ENCODE results near the gene SEPTIN5.

SEPTIN5 gene

DNA sequence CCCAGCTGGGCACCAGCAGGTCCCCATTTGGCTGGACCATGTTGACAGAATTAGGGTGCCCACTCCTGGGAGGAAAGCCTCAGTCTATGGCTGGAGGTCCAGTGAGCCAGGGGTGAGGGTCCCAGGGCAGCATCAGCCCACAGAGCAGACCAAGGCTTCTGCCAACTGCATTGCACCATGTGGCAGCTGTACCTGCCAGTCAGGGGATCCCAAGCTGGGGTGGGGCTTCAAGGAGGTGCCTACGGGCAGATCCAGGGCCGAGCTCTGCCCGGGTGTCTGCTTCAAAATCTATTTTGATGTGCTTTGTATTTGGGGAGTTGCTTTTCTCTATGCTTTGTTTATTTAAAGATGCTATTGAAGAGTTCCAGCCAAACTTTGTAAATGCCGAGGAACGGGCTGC, 19.5 kb downstream of the SEPTIN5 start:
- DNase-seq (ENCODE audit: low read depth), result no peak

- no peak for DNase-seq (ENCODE audit: low read depth)
Measured at GRCh38 chr22:19734163-19734562, 19.9 kb downstream of the SEPTIN5 start.

GRCh38 chr22:19734837-19735382, 20.6 kb downstream of the SEPTIN5 start:
- DNase-seq (ENCODE audit: low read depth), result no peak

DNA sequence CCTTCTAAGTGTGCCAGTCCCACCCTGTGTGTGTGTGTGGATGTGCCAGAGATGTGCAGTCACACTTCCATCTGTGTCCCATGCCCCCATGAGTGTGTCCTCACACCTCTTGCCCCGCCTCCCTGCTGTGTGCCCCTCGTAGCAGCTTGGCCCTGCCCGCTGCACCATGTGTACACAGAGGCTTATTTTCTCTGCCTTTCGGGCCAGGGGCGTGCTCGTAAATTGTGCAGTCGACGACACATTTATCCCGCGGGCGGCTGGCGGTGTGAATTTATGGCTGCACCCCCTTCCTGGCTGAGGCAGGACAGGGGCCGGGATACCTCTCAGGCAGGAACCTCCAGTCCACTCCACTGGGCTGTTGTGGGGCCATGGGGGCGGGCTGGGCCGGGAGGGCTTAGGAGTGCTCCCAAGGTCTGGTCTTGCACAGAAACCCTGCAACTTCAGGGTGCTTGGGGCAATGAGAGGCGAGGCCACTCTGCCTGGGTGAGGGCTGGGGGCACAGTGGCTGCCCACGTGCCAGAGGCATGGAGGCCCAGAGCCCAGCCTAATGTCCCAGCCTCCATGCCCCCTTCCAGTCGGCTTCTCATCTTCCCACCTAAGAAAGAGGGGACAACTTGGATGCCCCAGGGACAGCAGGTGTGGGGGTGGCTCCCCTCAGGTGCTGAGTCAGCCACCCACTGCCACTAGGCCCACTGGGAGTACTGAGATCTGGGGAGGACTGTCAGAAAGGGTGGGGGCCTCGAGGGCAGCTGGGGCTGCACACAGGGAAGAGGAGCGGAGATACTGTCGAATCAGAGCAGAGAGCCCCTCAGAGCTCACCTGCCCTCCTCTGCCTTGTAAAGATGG, 21.6 kb downstream of the SEPTIN5 start:
- no peak for DNase-seq (ENCODE audit: low read depth)

GRCh38 chr22:19737846-19738663, 23.8 kb downstream of the SEPTIN5 start:
- DNase-seq (ENCODE audit: low read depth), result no peak

- DNase-seq (ENCODE audit: low read depth), result no peak
Measured at GRCh38 chr22:19738664-19739447, 24.6 kb downstream of the SEPTIN5 start.

DNA sequence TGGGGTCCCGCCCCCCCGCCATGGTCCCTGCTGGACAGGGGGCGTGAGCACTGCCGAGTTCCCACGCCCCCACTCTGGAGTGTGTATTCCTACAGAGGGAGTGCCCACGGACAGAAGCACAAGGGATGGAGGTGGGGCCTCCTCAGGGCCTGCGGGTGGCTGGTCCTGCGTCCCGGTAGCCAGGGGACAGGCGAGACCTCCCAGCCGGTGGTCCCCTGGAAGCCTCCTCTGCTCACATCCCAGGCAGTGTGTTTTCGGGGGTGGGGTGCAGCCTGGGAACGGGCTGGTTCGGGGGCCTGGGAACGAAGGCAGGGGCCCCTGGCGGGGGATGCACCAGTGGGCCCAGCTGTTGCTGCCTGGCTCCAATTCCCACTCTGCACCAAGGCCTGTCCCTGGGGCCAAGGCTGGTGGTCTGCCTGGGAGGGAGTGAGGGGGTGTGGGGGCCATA, 25.2 kb downstream of the SEPTIN5 start:
- no peak for DNase-seq (ENCODE audit: low read depth)

- no peak for DNase-seq (ENCODE audit: low read depth)
Measured at GRCh38 chr22:19739911-19740449, 25.7 kb downstream of the SEPTIN5 start.

DNA sequence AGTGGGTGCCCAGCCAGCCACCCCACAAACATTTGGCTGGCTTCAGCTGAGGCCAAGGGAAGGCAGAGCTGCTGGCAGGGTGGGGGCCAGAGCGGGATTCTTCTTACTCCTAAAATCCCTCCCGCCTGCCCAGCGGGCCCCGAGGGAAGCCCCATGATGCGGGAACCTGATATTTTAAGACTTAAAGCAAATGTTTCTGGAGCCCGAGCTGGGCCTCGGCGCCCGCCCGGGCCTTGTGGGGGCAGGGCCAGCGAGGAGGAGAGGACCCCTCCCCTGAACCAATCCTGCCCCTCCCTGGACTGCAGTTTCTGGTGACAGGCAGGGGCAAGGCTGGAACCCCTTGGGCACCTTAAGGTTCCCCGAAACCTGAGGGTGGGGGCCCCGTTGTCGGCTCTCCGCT, 26.3 kb downstream of the SEPTIN5 start:
- no peak for DNase-seq (ENCODE audit: low read depth)

GRCh38 chr22:19741053-19741452, 26.8 kb downstream of the SEPTIN5 start:
- no peak for DNase-seq (ENCODE audit: low read depth)

DNA sequence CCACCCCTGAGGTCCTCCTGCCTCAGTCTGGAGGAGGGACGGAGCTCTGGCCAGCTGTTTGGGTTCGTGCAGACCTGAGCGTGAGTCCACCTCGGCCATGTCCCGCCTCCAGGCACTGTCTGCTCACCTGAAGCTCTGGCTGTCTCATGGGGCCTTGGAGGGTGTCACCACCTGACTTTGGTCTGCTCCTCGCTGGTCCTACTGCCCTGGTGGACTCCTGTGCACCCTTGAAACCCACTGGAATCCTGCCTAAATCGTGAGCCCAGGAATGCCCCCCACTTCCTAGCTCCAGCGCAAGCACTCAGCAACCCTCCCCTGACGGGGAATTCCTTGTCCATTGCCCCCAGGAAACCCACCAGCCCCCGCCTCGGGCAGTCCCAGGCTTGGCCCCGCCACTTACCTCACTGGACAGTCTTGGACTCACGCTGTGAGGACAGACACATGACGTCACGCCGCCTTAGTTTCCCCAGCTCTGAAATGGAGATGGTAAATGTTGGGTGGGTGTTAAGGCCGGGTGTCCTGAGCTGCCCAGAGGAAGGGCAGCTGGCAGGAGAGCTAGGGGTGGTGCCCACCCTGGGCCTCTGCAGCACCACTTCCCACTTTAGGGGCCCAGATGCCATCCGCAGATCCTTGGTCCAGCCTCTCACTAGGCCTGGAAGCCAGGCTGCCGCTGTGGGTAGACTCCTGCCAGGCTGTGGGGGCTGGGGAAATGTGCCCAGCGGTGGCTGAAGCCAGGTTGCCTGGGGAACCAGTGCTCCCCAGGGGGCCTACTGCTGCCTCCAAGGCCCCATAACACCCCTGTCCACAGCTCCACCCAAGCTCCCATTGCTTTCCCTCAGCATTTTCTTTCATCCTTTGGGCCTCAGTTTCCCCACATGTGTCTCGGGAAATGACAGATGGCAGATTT, 28.1 kb downstream of the SEPTIN5 start:
- DNase-seq (ENCODE audit: low read depth), result no peak

GRCh38 chr22:19743081-19743480, 28.8 kb downstream of the SEPTIN5 start:
- DNase-seq (ENCODE audit: low read depth), result no peak

GRCh38 chr22:19743651-19744050, 29.3 kb downstream of the SEPTIN5 start:
- no peak for DNase-seq (ENCODE audit: low read depth)

DNA sequence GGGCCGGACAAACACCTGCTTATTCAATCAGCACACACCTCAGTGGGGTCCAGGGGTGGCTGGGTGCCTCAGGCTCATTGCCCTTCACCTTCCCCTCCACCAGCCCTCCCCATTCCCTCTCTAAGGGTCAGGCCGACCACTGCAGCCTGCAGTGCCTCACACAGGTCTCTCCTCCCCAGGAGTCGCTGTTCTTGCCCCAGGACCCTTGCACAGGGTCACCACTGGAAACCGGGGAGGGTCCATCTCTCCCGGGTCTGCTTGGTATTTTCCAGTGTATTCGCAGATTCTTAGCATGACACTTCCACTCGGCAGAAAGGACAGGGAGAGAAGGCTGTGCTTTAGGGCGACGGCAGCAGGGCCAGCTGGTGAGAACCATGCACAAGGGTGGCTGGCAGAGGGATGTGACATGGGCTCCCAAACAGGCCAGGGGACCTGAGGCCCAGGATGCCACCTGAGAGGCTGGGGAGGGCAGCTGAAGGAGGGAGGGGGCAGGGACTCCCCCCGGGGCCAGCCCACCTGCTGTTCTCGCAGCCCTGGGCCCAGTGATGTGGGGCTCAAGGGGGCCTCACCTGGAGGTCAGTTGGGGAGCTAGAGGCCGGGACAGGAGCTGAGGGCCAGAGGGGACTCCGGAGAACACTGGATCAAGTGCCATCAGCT, 30.2 kb downstream of the SEPTIN5 start:
- no peak for DNase-seq (ENCODE audit: low read depth)

DNA sequence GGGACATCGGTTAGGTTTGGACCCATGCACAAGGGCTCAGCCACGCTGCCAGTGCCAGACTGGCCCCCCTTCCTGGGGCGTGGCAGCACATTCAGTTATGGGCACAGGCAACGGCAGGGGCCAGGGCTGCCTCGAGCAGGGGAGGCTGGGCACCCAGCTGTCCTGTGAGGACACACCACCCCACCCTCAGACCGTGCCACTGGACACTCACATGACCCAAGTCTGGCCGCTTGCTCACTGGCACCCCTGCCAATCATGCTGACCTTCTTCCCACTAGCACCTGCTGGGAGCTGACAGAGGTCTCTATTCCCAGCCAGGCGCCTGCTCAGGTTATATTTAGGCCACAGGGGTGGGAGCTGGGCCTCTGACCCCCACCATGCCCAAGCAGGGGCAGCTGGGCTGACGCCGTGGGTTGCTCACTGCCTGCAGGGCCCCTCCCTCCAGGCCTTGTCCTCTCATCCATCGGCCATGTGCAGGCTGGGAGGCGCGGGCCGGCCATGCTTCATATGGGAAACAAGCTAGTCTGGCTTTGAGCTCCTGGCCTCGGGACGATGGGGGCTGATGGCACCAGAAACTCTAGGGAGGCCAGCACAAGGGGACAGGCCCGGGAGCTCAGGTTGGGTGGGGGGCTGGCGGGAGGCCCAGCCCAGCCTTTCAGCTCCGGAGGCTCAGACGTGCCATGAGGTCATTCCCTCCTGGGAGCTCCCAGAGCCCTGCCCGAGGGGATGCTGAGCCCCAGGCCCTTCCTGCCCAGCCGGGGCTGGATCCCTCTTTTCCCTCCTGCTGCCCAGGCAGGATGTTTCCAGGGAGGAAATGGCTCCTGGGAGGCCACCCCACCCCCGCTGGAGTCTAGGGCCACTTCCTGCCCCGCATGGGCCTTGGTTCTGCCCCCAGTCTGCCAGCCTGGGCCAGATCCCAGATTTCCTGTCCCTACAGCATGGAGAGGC, 31.1 kb downstream of the SEPTIN5 start:
- DNase-seq (ENCODE audit: low read depth), result no peak

- DNase-seq (ENCODE audit: low read depth), result no peak
Measured at GRCh38 chr22:19746726-19747125, 32.4 kb downstream of the SEPTIN5 start.

DNA sequence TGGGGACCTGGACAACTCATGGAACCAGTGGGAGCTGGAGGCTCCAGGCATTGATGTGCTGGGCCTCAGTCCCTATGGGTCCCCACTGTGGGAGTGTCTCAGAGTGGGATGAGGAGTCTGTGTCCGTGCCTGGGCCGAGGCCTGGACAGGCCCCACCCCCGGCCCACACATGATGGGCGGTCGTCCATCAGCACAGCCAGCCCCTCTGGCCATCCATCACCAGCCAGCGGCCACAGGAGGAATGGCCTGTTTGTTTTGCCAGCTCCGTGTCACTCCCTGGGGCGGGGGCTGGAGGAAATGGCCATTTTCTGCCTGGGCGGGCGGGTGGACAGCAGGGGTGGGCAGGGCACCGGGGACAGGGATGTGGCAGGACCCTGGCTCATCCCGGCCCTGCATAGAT, 33.2 kb downstream of the SEPTIN5 start:
- no peak for DNase-seq (ENCODE audit: low read depth)

DNA sequence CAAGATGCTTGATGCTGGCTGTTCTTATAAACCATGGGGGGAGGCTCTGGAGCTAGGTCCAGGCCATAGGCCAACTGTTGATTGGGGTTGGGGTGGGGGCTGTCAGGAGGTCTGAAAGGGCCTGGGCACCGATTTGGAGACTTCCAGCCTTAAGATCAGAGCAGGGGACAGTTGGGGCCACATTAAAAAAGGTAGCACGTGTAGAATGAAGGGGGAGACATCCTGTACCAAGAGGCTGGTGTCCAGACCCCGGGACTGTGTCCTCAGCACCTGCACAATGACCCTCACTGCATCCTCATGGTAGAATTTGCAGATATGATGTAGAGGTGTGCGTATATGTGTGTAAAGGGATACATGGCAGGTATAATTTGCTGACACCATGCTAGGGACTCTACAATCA, 33.8 kb downstream of the SEPTIN5 start:
- no peak for DNase-seq (ENCODE audit: low read depth)

Data from GM04503 (cell line).